HepG2 (cell line): ENCODE measurements around the gene TTLL6. TPM values are rescaled to one million over a fixed set of nuclear protein-coding genes. Genes with fewer than 3 reads are reported as not detected.

Experiments
- ATAC-seq: fragments of 200-7000 bp; cut with Tn5 transposase; 3 replicates; pipeline ENCODE4 v1.9.1; 2020; ENCODE audit warnings: mild to moderate bottlenecking, moderate library complexity
- BruUV-seq: library from RNA; stranded (reverse); fragments of 400-500 nt; replicated peaks from 2 replicates; lab custom pipeline; 2021; lab: Mats Ljungman, UMichigan
- CTCF ChIA-PET: fragments of 300-600 bp; formaldehyde crosslinking; extraction: SDS; loops from one replicate; lab custom pipeline; 2021; ENCODE audit warnings: low total read pairs, inconsistent platforms, low intra/inter-chr PET ratio; lab: Yijun Ruan, JAX
- POLR2A ChIA-PET: fragments of 350-600 bp; sonication (Branson Sonifier 250); formaldehyde crosslinking; loops from one replicate; lab custom pipeline; 2020; ENCODE audit warnings: antibody characterized with exemption, inconsistent platforms; lab: Yijun Ruan, JAX
- DNase-seq: peaks from one replicate; pipeline ENCODE4 v3.0.0-alpha.2; 2015; ENCODE audit warnings: low spot score
- FAIRE-seq: peaks from 3 replicates; lab custom pipeline; 2011; peaks lifted over from hg19 to GRCh38; lab: Jason Lieb, UNC
- H2AFZ ChIP-seq: one replicate; pipeline ENCODE4 v1.6.1; 2011; ENCODE audit warnings: low read length, inconsistent platforms
- H3K27ac ChIP-seq: fragments of 300-600 bp; 3 replicates; pipeline ENCODE4 v1.8.0; 2011; ENCODE audit warnings: mixed run types, mild to moderate bottlenecking, mixed read lengths, low read length, inconsistent platforms; ENCODE audit not compliant: insufficient read depth; ENCODE audit errors: extremely low read length
- H3K27me3 ChIP-seq, 2 experiments: fragments of 200-600 bp in 1 of 2; 2 replicates in 1 of 2; 3 replicates in 1 of 2; pipeline versions ENCODE4 v1.6.0 to v1.8.0; 2011; ENCODE audit warnings: low read length in 2 of 2, mild to moderate bottlenecking in 2 of 2, moderate library complexity in 2 of 2, inconsistent platforms in 1 of 2; ENCODE audit not compliant: insufficient read depth in 2 of 2, control insufficient read depth in 1 of 2
- H3K36me3 ChIP-seq, 2 experiments: fragments of 200-600 bp in 1 of 2; replicated peaks in 1 of 2; 2 replicates in 1 of 2; 3 replicates in 1 of 2; pipeline versions ENCODE4 v1.5.1 to v1.8.0; 2011; ENCODE audit warnings: low read length in 2 of 2, inconsistent platforms in 1 of 2; ENCODE audit not compliant: insufficient read depth in 2 of 2, control insufficient read depth in 1 of 2
- H3K4me1 ChIP-seq: 2 replicates; pipeline ENCODE4 v1.5.1; 2012; ENCODE audit warnings: low read length, inconsistent platforms; ENCODE audit not compliant: insufficient read depth
- H3K4me2 ChIP-seq: 2 replicates; pipeline ENCODE4 v1.6.0; 2011; ENCODE audit warnings: low read depth, low read length, inconsistent platforms
- H3K4me3 ChIP-seq, 3 experiments: fragments of 200-600 bp in 1 of 3; sonication (generic), shearing (Covaris generic) in 1 of 3; replicated peaks in 1 of 3; 2 replicates each; pipeline ENCODE4 v1.5.1; 2011 to 2016; ENCODE audit warnings: low read length in 3 of 3, inconsistent platforms in 2 of 3, low read depth in 2 of 3, mild to moderate bottlenecking in 2 of 3, control low read depth in 1 of 3, mixed read lengths in 1 of 3; ENCODE audit not compliant: insufficient read depth in 1 of 3
- H3K79me2 ChIP-seq: one replicate; pipeline ENCODE4 v1.6.1; 2011; ENCODE audit warnings: low read length, inconsistent platforms; ENCODE audit not compliant: insufficient read depth
- H3K9ac ChIP-seq: 2 replicates; pipeline ENCODE4 v1.6.0; 2011; ENCODE audit warnings: mild to moderate bottlenecking, low read depth, low read length, inconsistent platforms; ENCODE audit not compliant: insufficient read depth
- H3K9me3 ChIP-seq: 2 replicates; pipeline ENCODE4 v1.5.1; 2012; ENCODE audit warnings: mild to moderate bottlenecking, low read length
- H4K20me1 ChIP-seq: 2 replicates; pipeline ENCODE4 v1.6.0; 2011; ENCODE audit warnings: inconsistent platforms, mild to moderate bottlenecking, low read length, moderate library complexity; ENCODE audit not compliant: insufficient read depth
- EZH2 ChIP-seq: conservative IDR thresholded peaks from 2 replicates; pipeline ENCODE4 v1.6.1; 2012; ENCODE audit warnings: mild to moderate bottlenecking, low read depth, low read length, moderate library complexity
- ZFYVE20 ChIP-seq: sonication (generic); formaldehyde crosslinking; IDR thresholded peaks from 2 replicates; pipeline ENCODE4 v1.8.0; 2023; ENCODE audit warnings: low read depth, mild to moderate bottlenecking, moderate library complexity, missing genetic modification reagents, borderline replicate concordance
- ZNF432 ChIP-seq: sonication (generic); formaldehyde crosslinking; IDR thresholded peaks from 2 replicates; pipeline ENCODE4 v1.5.0; 2020; ENCODE audit warnings: missing genetic modification reagents, mild to moderate bottlenecking, borderline replicate concordance
- WGBS: methylation state at CpG from one replicate; pipeline ENCODE4 v1.1.6; 2017; ENCODE audit warnings: low lambda C conversion rate; 5-methylcytosine and 5-hydroxymethylcytosine counted together
- in situ Hi-C: cut with HindIII; loops from 2 replicates; pipeline ENCODE4 v1.10.0; 2017; ENCODE audit warnings: low pct_unique_long_range_greater_than_20kb; ENCODE audit not compliant: extremely low pct_ligation_motif_present
- intact Hi-C: fragments of 100-400 bp; cut with micrococcal nuclease; formaldehyde crosslinking; loops from one replicate; pipeline ENCODE4 v1.10.0; 2022; ENCODE audit not compliant: unreplicated experiment
- polyA plus RNA-seq, 8 experiments: library from polyadenylated mRNA; depleted of rRNA in 3 of 8; stranded (reverse) in 7 of 8; unstranded in 1 of 8; fragments of >200 nt; fragmentation: Illumina TruSeq in 4 of 8; extraction: Trizol in 4 of 8; gene quantifications; 2 replicates each; pipeline versions ENCODE4 v1.2.1 to v1.2.3, GENCODE V29; 2011 to 2016; ENCODE audit warnings: low read depth in 4 of 8, missing spikeins in 1 of 8, mixed read lengths in 1 of 8; ENCODE audit not compliant: insufficient read depth in 1 of 8
- total RNA-seq, 5 experiments: library from RNA; depleted of rRNA; stranded (reverse); fragments of >200 nt; fragmentation: Illumina TruSeq; extraction: Trizol; gene quantifications; 2 replicates each; pipeline ENCODE4 v1.2.3, GENCODE V29; 2016; ENCODE audit warnings: low read depth in 1 of 5

The TTLL6 gene
- total and polyA plus RNA-seq, 2 of the 13 experiments (the other 11 are each of a cell fraction or from before 2014, with no cell fraction given), result 0.04 to 0.08 TPM

GRCh38 chr17:48752399-48753288 is 64.4 kb downstream of the TTLL6 start:
- Histone ChIP-seq H4K20me1 (no peaks in the 10 kb centered on the region), H3K4me2 (no peak overlapping the region), H3K79me2 (no peaks in the 10 kb centered on the region), H3K36me3 (no peaks in the 10 kb centered on the region), H3K4me1 (no peaks in the 10 kb centered on the region), H2AFZ (no peak overlapping the region), H3K4me3 (no peak overlapping the region), H3K27ac (no peak overlapping the region), H3K9me3 (no peaks in the 10 kb centered on the region), H3K27me3 (peaks cover 46 to 94% of the 10 kb centered on the region in 2 experiments), H3K9ac (no peak overlapping the region)
- ChIA-PET POLR2A (no interaction called here), CTCF (no interaction called here)
- FAIRE-seq (no peak), DNase-seq (no peak), ATAC-seq (peak; percentile 18; the same call in 1 of the 3 replicates)
- TF ChIP-seq EZH2 (0 out of 2 replicates have a peak, but pooled peaks have one; percentile 19), ZFYVE20 (CRISPR knock-in tag) (no peak)
- intact Hi-C loops, result no loop called here
- in situ Hi-C loops, result no loop called here
- BruUV-seq, result no TSS peak
- 17% methylated on average over 43 of the region's 43 CpGs for WGBS

- 4% methylated on average over 13 of the region's 13 CpGs for WGBS
- POLR2A ChIA-PET, result no interaction called here
- FAIRE-seq, result no peak
These were observed 65.2 kb downstream of the TTLL6 start for GRCh38 chr17:48751733-48752398.

More at GRCh38 chr17:48751733-48752398, 65.2 kb downstream of the TTLL6 start:
- Histone ChIP-seq H4K20me1 (no peaks in the 10 kb centered on the region), H3K9ac (no peak overlapping the region), H3K27ac (no peak overlapping the region), H3K9me3 (no peaks in the 10 kb centered on the region), H3K27me3 (peaks cover 48 to 94% of the 10 kb centered on the region in 2 experiments), H3K36me3 (no peaks in the 10 kb centered on the region), H3K4me2 (no peak overlapping the region), H3K79me2 (no peaks in the 10 kb centered on the region), H3K4me3 (no peak overlapping the region), H3K4me1 (no peaks in the 10 kb centered on the region), H2AFZ (no peak overlapping the region)
- BruUV-seq, result no TSS peak
- CTCF ChIA-PET, result no interaction called here
- ATAC-seq (no peak), DNase-seq (no peak)
- TF ChIP-seq ZNF432 (CRISPR knock-in tag), result no peak
- intact Hi-C loops (no loop called here), in situ Hi-C loops (no loop called here)
